Jurkat, Clone E6-1 (cell line): Measurements from ENCODE around the gene PARD3.
A peak's percentile ranks its signal among the peaks of the same experiment; 100 is the strongest.

Experiments used
- DNase-seq: peaks from one replicate; pipeline ENCODE4 v3.0.0-alpha.2; 2011; ENCODE audit warnings: low read depth, low spot score
- H3K4me3 ChIP-seq: 2 replicates; pipeline ENCODE4 v1.5.1; 2011; ENCODE audit warnings: mild to moderate bottlenecking, low read length, control low read depth, moderate library complexity

Gene PARD3

GRCh38 chr10:34345383-34345782, 469.7 kb downstream of the PARD3 start:
- H3K4me3 ChIP-seq: no peak overlapping the region
- no peak for DNase-seq

- no peak overlapping the region for H3K4me3 ChIP-seq
- no peak for DNase-seq
These were observed 471.3 kb downstream of the PARD3 start for GRCh38 chr10:34343764-34344163.

GRCh38 chr10:34341473-34341872, 473.6 kb downstream of the PARD3 start:
- H3K4me3 ChIP-seq: no peak overlapping the region
- DNase-seq: no peak

- no peak for DNase-seq
- H3K4me3 ChIP-seq: no peak overlapping the region
These were observed 474.2 kb downstream of the PARD3 start for GRCh38 chr10:34340934-34341333.

GRCh38 chr10:34339816-34340553, 475.1 kb downstream of the PARD3 start:
- H3K4me3 ChIP-seq: no peak overlapping the region
- DNase-seq: no peak

- no peak overlapping the region for H3K4me3 ChIP-seq
- DNase-seq: no peak
These were observed 477.2 kb downstream of the PARD3 start for GRCh38 chr10:34337917-34338316.

- no peak overlapping the region for H3K4me3 ChIP-seq
- DNase-seq: no peak
These were observed 479.0 kb downstream of the PARD3 start for GRCh38 chr10:34335960-34336690.

GRCh38 chr10:34334908-34335307, 480.2 kb downstream of the PARD3 start:
- no peak overlapping the region for H3K4me3 ChIP-seq
- no peak for DNase-seq

GRCh38 chr10:34333513-34333912, 481.6 kb downstream of the PARD3 start:
- no peak for DNase-seq
- H3K4me3 ChIP-seq: no peak overlapping the region

GRCh38 chr10:34327184-34327583, 487.9 kb downstream of the PARD3 start:
- no peak for DNase-seq
- H3K4me3 ChIP-seq: no peak overlapping the region

GRCh38 chr10:34323192-34323591, 491.9 kb downstream of the PARD3 start:
- H3K4me3 ChIP-seq: no peak overlapping the region
- no peak for DNase-seq

- no peak for DNase-seq
- no peak overlapping the region for H3K4me3 ChIP-seq
These were observed 494.8 kb downstream of the PARD3 start for GRCh38 chr10:34320265-34320664.

- DNase-seq: no peak
- no peak overlapping the region for H3K4me3 ChIP-seq
These were observed 495.8 kb downstream of the PARD3 start for GRCh38 chr10:34319197-34319846.

- no peak overlapping the region for H3K4me3 ChIP-seq
- DNase-seq: no peak
These were observed 498.9 kb downstream of the PARD3 start for GRCh38 chr10:34316154-34316553.

GRCh38 chr10:34314457-34314856, 500.6 kb downstream of the PARD3 start:
- no peak for DNase-seq
- H3K4me3 ChIP-seq: no peak overlapping the region

GRCh38 chr10:34313888-34314287, 501.2 kb downstream of the PARD3 start:
- DNase-seq: peak; percentile 74
- peak overlapping the region; percentile 3; the same call in 1 of the 2 replicates for H3K4me3 ChIP-seq

- DNase-seq: no peak
- H3K4me3 ChIP-seq: no peak overlapping the region
These were observed 501.7 kb downstream of the PARD3 start for GRCh38 chr10:34313353-34313752.

GRCh38 chr10:34311679-34312078, 503.4 kb downstream of the PARD3 start:
- DNase-seq: no peak
- no peak overlapping the region for H3K4me3 ChIP-seq

- no peak overlapping the region for H3K4me3 ChIP-seq
- DNase-seq: no peak
These were observed 504.9 kb downstream of the PARD3 start for GRCh38 chr10:34310234-34310633.

- no peak for DNase-seq
- no peak overlapping the region for H3K4me3 ChIP-seq
These were observed 509.9 kb downstream of the PARD3 start for GRCh38 chr10:34305189-34305588.
